CD1c-positive myeloid dendritic cell (primary cell): ENCODE data around the gene KCNH6.

ENCODE experiments used
- DNase-seq: peaks from one replicate; pipeline ENCODE4 v3.0.0-alpha.2; 2016; ENCODE audit errors: extremely low spot score

Gene KCNH6

GRCh38 chr17:63555500-63556156, 32.5 kb downstream of the KCNH6 start:
- peak; percentile 13 for DNase-seq

- DNase-seq = no peak
Measured at GRCh38 chr17:63557416-63557815, 34.3 kb downstream of the KCNH6 start.

DNA sequence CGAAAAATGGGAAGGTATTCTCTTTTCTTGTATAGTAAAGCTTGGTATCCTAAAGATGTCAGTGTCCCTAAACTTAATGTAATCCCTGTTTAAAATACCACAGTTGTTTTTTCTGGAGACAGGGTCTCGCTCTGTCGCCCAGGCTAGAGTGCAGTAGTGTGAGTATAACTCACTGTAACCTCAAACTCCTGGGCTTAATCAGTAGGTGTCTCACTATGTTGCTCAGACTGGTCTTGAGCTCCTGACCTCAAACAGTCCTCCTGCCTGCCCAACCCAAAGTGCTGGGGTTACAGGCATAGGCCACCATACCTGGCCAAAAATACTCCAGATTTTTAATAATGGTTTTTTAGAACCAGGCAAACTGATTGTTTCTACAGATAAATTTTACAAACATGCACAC, 35.3 kb downstream of the KCNH6 start:
- DNase-seq = no peak

DNA sequence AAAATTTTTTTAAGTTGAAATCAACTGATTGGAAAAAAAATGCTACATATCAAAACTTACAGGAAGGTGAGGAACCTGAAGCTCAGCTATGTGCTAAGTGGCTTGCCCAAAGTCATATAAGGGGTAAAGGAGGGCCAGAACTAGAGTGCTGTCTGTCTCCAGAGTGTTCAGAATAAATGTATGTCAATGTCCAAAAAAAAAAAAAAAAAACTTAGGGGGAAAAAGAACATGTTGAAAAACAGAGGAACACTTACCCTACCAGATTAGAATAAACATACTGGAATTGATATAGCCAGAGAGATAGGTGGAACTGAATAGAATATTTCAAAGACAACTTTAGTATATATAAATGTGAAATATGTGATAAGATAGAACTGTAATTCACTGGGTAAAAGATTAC, 38.7 kb downstream of the KCNH6 start:
- DNase-seq = no peak

DNA sequence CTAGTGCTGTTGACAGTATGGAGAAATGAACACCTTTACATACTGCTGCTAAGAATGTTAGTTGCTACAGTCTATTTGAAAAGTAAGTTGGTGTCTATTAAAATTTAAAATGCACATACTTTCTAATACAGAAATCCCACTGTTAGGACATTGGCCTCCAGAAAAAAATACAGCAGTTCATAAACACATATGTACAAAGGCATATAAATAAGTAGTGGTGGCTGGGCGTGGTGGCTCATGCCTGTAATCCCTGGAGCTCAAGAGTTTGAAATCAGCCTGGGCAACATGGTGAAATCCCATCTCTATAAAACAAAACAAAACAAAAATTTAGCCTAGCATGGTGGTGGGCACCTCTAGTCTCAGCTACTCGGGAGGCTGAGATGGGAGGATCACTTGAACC, 40.2 kb downstream of the KCNH6 start:
- no peak for DNase-seq

GRCh38 chr17:63564562-63564961, 41.4 kb downstream of the KCNH6 start:
- DNase-seq = no peak

DNA sequence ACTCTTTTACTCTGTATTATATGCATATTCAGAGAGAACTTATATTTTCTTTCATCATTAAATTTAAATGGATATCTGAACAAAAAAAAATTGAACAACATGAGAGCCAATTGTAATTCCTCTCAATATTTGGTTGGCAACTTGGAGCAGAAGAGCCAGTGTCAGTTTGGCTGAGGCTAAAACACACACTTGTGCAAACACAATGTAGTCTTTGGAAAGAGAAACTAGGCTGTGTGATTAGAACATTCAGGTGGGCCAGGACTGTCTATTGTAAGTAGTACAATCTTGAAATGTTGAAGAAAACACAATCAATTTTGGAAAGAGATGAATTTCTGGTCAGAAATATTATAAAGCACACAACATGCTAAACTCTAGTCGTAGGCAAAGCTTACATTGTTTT, 44.1 kb downstream of the KCNH6 start:
- DNase-seq = no peak

GRCh38 chr17:63568563-63568962, 45.4 kb downstream of the KCNH6 start:
- no peak for DNase-seq

DNA sequence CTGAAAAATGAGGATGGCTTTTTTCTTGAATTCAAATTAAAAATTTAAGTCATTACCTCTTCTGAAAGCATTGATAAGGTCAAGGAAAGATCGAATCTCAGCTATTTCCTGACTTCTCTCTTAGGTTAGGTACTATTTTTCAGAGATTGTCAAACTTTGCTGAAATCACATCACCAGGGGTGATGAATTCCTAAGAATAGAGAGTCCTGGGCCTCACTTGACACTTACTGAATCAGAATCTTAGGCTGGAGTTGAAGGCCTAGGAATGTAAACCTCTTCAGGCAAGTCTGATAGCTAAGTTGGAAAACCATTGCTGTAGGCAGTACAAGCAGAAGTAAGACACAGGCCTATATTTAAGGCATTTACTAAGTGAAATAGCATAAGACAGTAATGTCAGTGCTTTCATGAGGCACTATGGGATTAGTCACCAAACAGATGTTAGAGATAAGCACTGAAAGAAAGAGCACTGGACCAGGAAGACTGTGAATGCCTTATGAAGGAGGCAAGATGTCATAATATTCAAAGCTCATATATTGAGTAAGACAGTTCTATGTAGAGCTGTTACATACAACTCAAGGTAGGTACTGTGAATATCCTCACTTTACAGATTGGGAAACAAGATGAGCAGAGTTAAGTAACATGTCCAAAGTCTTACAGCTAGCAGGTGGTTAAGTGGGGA, 48.6 kb downstream of the KCNH6 start:
- DNase-seq = no peak

DNA sequence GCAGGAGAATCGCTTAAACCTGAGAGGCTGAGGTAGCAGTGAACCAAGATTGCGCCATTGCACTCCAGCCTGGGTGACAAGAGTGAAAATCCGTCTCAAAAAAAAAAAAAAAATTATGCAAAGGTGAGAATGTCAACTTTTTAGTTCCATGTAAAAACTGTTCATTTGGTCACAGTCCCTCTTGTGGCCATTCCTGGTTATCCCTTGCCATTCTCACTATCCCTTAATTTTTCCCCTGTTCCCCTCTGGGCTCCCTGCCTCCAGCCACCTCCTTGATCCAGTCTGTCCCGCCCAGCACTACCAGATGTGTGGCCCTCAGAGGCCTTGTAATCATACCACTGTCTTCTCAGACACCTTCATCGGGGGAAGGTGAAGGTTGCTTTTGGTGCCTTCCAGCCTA, 50.5 kb downstream of the KCNH6 start:
- no peak for DNase-seq

DNA sequence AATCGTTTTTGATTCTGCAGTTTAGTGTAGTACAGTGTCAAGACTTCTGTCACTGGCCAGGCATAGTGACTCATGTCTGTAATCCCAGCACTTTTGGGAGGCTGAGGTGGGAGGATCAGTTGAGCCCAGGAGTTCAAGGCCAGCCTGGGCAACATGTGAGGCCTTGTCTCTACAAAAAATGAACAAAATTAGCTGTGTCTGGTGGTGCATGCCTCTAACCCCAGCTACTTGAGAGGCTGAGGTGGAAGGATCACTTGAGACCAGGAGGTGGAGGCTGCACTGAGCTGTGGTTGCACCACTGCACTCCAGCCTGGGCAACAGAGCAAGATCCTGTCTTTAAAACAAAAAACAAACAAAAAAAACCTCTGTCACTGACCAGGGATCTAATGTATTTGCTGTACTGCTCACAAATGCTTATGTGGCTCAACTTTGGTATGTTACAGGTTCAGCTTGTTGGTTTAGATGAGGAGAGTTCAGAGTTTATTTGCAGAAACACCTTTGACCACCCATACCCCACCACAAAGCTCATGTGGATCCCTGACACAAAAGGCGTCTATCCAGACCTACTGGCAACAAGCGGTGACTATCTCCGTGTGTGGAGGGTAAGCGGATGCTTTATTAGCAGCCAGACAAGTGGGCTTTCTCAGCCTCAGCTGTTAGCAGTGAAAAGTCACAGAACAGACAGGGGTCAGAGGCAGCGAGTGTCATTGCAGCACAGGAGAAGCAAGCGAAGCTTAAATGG, 55.0 kb downstream of the KCNH6 start:
- DNase-seq = no peak

DNA sequence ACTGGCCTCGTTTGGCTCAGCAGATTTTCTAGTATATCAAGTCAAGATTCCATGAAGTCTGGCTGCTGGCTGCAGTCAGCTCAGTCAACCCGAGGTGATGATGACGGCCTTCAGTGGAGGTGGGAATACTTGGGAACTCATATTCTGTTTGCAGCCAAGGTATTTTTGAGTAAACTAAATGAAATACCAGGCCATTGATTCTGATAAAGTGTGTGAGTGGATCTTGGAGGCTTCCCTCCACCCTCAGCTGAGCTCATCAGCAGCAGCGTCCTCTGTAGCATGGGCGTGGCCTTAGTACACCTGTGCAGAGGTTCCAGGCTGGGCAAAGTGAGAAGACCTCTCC, 55.6 kb downstream of the KCNH6 start:
- DNase-seq = no peak

DNA sequence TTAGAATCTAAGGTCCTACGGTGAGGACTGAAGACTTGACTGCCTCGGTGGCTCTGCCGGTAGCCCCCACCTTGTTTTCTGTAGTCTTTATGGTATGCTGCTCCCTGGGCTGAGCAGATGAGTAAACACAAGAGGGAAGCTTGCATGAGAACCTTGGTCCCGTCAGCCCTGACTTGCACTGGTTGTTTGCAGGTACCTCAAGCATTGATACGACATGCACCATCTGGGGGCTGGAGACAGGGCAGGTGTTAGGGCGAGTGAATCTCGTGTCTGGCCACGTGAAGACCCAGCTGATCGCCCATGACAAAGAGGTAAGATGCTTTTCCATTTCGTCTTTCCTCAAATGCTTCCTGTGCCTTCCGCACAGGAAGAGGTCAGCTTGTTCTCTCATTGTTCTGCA, 56.5 kb downstream of the KCNH6 start:
- DNase-seq = no peak

GRCh38 chr17:63587770-63588169, 64.6 kb downstream of the KCNH6 start:
- no peak for DNase-seq

GRCh38 chr17:63588797-63589196, 65.6 kb downstream of the KCNH6 start:
- DNase-seq = no peak

DNA sequence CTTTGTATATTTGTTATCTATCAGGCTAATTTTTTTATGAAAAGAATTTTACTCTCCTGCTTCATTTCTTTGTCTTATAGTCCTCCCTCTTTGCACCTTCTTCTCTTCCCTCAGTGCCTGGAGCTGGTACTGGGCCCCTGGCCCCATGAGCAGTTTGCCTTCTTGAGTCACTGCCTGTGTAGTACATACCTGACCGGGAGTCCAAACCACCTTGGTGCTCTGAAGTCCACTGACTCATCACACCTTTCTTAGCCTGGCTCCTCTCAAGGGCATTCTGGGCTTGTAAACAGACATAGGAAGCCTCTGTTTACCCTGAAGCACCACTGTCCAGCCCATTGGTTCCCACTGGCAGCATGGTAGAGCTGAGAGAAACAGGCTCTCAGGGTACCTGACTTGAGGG, 66.5 kb downstream of the KCNH6 start:
- DNase-seq = no peak

- no peak for DNase-seq
Measured at GRCh38 chr17:63592797-63593196, 69.6 kb downstream of the KCNH6 start.

DNA sequence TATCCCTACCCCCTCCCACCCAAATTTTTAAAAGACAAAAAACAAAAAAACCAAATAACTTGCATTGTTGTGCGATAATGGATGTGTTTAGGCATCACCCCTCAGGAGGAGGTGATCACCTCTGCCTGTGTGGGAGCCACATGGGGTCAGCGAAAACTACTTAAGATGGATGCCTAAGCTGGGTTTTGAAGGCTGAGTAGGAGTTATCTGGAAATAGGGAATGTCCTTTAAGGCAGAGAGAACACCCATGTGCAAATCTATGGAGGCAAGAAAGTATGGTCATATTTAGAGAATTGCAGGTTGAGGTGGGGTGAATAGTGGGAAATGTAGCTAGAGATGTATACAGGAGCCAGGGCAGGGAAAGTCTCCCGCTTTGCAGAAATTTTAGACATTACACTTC, 72.0 kb downstream of the KCNH6 start:
- DNase-seq = no peak
